ENCODE results near the gene CRYGN. TPM values are rescaled to one million over a fixed set of nuclear protein-coding genes. Genes with fewer than 3 reads are reported as not detected.

The CRYGN gene
- polyA plus RNA-seq, 1 of the 3 experiments (the other 2 are of a cell fraction): not detected

GRCh38 chr7:151406051-151406875, 33.7 kb downstream of the CRYGN start:
- H3K79me2 ChIP-seq (ENCODE audit: insufficient read depth): no peaks in the 10 kb centered on the region
- no peak overlapping the region for H2AFZ ChIP-seq (ENCODE audit: low read depth)
- H3F3A ChIP-seq (replicated peaks; ENCODE audit: insufficient read depth): no peaks in the 10 kb centered on the region
- H3K36me3 ChIP-seq (replicated peaks in 1 of 2; ENCODE audit: control insufficient read depth in 1 of 2, insufficient read depth in 2 of 2, low read length in 1 of 2): no peaks in the 10 kb centered on the region
- WGBS (ENCODE audit: low lambda C conversion rate): 85% methylated on average over 24 of the region's 24 CpGs
- H3K9ac ChIP-seq: no peak overlapping the region
- H3K27ac ChIP-seq (ENCODE audit: low read depth in 2 of 2, low read length in 1 of 2): no peak overlapping the region
- H4K20me1 ChIP-seq (ENCODE audit: insufficient read depth): no peaks in the 10 kb centered on the region
- no peaks in the 10 kb centered on the region for H3K9me3 ChIP-seq
- no peak overlapping the region for H3K4me2 ChIP-seq
- peaks cover 31% of the 10 kb centered on the region for H3K27me3 ChIP-seq (ENCODE audit: insufficient read depth)
- ChIA-PET CTCF (interaction anchor here (1.0 to 2.1 kb wide), 3 partner anchors 35 to 162 kb away, joined by 3 to 8 read pairs (median 6); no protein-coding TSS in a partner anchor), POLR2A (no interaction called here)
- H3K9me2 ChIP-seq: no peaks in the 10 kb centered on the region
- peaks cover 0 to 19% of the 10 kb centered on the region in 2 experiments; a peak in 2 of 4 replicates for H3K4me1 ChIP-seq (ENCODE audit: control insufficient read depth in 1 of 2, insufficient read depth in 2 of 2, low read depth in 1 of 2, low read length in 1 of 2)
- DNase-seq: peak; percentile 30
- TF ChIP-seq TCF12 (IDR thresholded peaks at IDR 0.05) (no peak), FOXJ3 (CRISPR knock-in tag; IDR thresholded peaks at IDR 0.05) (no peak), RXRA (IDR thresholded peaks at IDR 0.05; ENCODE audit: borderline replicate concordance, low read depth) (no peak)
- TF ChIP-seq, protein P1, sequence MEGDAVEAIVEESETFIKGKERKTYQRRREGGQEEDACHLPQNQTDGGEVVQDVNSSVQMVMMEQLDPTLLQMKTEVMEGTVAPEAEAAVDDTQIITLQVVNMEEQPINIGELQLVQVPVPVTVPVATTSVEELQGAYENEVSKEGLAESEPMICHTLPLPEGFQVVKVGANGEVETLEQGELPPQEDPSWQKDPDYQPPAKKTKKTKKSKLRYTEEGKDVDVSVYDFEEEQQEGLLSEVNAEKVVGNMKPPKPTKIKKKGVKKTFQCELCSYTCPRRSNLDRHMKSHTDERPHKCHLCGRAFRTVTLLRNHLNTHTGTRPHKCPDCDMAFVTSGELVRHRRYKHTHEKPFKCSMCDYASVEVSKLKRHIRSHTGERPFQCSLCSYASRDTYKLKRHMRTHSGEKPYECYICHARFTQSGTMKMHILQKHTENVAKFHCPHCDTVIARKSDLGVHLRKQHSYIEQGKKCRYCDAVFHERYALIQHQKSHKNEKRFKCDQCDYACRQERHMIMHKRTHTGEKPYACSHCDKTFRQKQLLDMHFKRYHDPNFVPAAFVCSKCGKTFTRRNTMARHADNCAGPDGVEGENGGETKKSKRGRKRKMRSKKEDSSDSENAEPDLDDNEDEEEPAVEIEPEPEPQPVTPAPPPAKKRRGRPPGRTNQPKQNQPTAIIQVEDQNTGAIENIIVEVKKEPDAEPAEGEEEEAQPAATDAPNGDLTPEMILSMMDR (IDR thresholded peaks at IDR 0.05): no peak
- no peak overlapping the region for H3K4me3 ChIP-seq (ENCODE audit: low read depth in 2 of 2, low read length in 1 of 2)

DNA sequence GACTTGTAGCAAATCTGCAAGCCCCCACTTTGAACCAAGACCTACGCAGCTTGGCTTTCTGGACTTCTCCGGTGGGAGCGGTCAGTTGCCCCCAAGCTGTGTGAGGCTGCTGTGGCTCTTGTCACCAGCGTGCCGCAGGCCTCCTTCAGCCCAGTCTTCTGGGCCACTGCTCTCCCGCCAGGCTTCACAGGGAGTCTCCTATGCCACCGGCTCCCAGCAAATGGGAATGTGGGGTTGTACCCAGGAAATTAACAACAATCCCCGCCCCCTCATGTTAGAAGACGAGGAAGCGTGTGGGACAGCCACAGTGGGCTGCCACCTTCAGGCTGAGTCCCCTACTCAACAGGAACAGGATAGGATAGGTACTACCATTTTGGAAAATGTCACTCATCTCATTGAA, 34.4 kb downstream of the CRYGN start:
- Histone ChIP-seq H3K4me3 (ENCODE audit: low read depth in 2 of 2, low read length in 1 of 2) (no peak overlapping the region), H2AFZ (ENCODE audit: low read depth) (no peak overlapping the region), H3K4me1 (ENCODE audit: control insufficient read depth in 1 of 2, insufficient read depth in 2 of 2, low read depth in 1 of 2, low read length in 1 of 2) (peaks cover 0 to 13% of the 10 kb centered on the region in 2 experiments; a peak in 2 of 4 replicates), H3F3A (replicated peaks; ENCODE audit: insufficient read depth) (no peaks in the 10 kb centered on the region), H3K27me3 (ENCODE audit: insufficient read depth) (peaks cover 25% of the 10 kb centered on the region), H4K20me1 (ENCODE audit: insufficient read depth) (no peaks in the 10 kb centered on the region), H3K4me2 (no peak overlapping the region), H3K9ac (no peak overlapping the region), H3K27ac (ENCODE audit: low read depth in 2 of 2, low read length in 1 of 2) (no peak overlapping the region), H3K9me3 (no peaks in the 10 kb centered on the region), H3K9me2 (no peaks in the 10 kb centered on the region), H3K36me3 (replicated peaks in 1 of 2; ENCODE audit: control insufficient read depth in 1 of 2, insufficient read depth in 2 of 2, low read length in 1 of 2) (no peaks in the 10 kb centered on the region), H3K79me2 (ENCODE audit: insufficient read depth) (no peaks in the 10 kb centered on the region)
- peak; percentile 26 for DNase-seq
- POLR2A ChIA-PET: no interaction called here
- TF ChIP-seq EP300 (IDR thresholded peaks at IDR 0.05; ENCODE audit: borderline replicate concordance in 1 of 2, low read depth in 1 of 2, low read length in 1 of 2): no peak
- no peak for TF ChIP-seq ZBTB33 (IDR thresholded peaks at IDR 0.05; ENCODE audit: borderline replicate concordance, low read depth)
- TF ChIP-seq TCF12 (IDR thresholded peaks at IDR 0.05): no peak
- TF ChIP-seq, protein P2, sequence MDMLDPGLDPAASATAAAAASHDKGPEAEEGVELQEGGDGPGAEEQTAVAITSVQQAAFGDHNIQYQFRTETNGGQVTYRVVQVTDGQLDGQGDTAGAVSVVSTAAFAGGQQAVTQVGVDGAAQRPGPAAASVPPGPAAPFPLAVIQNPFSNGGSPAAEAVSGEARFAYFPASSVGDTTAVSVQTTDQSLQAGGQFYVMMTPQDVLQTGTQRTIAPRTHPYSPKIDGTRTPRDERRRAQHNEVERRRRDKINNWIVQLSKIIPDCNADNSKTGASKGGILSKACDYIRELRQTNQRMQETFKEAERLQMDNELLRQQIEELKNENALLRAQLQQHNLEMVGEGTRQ (IDR thresholded peaks at IDR 0.05; ENCODE audit: borderline replicate concordance, low read depth, low read length): no peak
- TF ChIP-seq NRF1 (IDR thresholded peaks at IDR 0.05; ENCODE audit: low read depth, low read length): no peak
- TF ChIP-seq FOXJ3 (CRISPR knock-in tag; IDR thresholded peaks at IDR 0.05): no peak
- TF ChIP-seq, protein P3, sequence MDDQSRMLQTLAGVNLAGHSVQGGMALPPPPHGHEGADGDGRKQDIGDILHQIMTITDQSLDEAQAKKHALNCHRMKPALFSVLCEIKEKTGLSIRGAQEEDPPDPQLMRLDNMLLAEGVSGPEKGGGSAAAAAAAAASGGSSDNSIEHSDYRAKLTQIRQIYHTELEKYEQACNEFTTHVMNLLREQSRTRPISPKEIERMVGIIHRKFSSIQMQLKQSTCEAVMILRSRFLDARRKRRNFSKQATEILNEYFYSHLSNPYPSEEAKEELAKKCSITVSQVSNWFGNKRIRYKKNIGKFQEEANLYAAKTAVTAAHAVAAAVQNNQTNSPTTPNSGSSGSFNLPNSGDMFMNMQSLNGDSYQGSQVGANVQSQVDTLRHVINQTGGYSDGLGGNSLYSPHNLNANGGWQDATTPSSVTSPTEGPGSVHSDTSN (IDR thresholded peaks at IDR 0.05): no peak
- TF ChIP-seq, protein P4, sequence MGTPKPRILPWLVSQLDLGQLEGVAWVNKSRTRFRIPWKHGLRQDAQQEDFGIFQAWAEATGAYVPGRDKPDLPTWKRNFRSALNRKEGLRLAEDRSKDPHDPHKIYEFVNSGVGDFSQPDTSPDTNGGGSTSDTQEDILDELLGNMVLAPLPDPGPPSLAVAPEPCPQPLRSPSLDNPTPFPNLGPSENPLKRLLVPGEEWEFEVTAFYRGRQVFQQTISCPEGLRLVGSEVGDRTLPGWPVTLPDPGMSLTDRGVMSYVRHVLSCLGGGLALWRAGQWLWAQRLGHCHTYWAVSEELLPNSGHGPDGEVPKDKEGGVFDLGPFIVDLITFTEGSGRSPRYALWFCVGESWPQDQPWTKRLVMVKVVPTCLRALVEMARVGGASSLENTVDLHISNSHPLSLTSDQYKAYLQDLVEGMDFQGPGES (IDR thresholded peaks at IDR 0.05; ENCODE audit: low read depth, low read length): no peak
- WGBS (ENCODE audit: low lambda C conversion rate): 89% methylated on average over 10 of the region's 10 CpGs
- CTCF ChIA-PET: interaction anchor here (1.0 to 2.1 kb wide), 3 partner anchors 34 to 161 kb away, joined by 3 to 8 read pairs (median 6); no protein-coding TSS in a partner anchor

All from SK-N-SH (cell line).